Measurements from ENCODE around the gene PCYOX1L.

PCYOX1L gene

DNA sequence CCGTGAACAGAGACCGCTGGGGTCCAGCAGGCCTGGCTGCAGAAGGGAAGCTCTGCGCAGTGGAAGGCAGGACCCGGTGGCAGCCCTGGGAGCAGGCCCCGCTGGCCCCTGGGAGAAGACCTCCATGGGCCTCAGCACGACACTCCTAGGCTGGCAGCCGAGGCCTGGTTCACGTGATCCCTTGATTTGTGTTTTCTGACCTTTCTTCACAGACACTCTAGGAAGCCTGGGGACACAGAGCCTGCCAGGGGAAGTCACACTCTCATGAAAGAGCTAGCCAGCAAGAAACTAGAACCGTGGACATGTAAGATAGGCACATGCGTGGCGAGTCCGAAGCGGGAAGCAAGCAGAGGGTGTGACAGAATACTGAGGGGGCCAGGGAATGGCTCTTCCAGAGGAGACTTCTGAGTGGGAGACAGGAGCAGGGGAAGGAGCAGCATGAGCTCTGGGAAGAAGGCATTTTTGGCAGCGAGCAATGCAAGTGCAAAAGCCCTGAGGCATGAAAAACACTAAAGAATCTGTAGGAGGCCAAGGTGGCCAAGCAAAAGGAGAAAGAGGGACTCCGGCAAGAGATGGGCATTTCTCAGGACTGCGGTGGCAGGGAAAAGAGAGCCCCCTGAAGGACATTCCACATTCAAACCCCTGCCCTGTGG, 47.8 kb downstream of the PCYOX1L start:
- no peak for DNase-seq

- DNase-seq, result no peak
These were observed 48.5 kb downstream of the PCYOX1L start for GRCh38 chr5:149406203-149406978.

- no peak for DNase-seq
These were observed 49.1 kb downstream of the PCYOX1L start for GRCh38 chr5:149406979-149407306.

DNA sequence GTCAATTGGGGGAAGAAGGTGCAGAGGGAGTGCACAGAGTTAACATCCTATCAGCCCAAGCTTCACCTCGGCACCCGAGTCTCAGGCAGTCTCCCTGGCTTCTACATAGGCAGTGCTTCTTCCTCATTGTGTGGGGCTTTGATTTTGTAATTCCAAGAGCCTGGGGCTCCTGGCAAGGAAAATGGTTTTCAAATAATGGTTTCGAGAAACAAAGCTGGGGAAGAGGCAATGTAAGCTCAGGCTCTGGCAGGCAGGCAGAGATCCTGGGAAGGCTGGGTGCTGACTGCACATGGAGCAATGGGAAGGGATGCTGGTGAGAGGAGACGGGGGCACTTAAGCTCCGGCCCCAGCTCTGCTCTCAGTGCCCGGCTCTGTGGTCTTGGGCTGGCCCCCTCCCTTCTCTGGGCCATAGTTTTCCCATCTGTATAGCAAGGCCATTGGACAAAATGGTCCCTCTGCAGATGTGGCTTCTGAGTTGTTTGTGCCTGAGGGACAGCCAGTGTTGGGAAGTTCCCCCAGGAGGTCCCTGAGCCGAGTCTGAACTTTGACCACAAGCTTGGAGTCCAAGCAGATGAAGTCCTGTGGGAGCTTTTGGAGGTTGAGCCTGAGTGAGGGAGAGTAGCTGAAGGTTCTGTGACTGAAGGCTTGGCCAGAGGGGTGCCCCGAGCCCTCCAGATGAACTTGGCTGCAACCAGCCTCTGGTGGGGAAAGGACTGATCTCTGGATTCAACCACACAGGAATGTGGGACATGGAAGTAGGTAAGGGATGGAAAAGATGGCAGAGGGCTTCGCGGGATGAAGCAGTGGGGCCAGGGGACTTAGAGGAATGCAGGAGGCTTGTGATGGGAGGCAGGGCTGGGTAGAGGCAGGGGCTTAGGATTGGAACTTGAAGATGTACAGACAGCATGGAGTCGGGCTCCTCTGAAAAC, 49.7 kb downstream of the PCYOX1L start:
- no peak for DNase-seq

- no peak for DNase-seq
These were observed 50.6 kb downstream of the PCYOX1L start for GRCh38 chr5:149408252-149409099.

DNA sequence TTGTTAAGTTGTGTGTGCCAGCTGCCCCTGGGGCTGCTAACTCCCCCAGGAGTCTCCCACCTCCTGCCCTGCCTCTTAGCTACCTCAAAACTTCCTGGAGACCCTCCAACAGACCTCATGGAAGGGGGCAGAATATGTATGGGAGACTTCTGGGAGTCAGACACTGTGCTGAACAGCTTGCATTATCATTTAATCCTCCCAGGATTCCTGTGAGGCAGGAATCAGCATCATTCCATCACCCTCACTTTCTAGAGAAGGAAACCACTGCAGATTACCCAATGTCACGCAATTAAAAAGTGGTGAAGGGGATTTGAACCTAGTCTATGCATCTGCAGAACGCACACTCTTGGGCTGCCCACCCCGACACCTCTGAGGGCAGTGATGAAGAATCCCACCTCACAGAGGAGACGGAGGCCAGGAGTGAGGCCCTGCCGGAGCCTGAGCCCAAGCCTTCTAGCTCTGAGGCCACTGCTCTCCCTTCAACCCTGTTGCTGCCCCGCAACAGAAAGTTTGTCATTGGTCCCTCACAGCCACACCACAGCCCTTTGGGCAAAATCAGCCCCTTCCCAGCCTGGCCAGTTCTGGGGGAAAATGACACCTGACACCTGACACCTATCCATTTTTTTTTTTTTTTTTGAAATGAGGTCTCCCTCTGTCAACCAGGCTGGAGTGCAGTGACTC, 51.6 kb downstream of the PCYOX1L start:
- no peak for DNase-seq

DNA sequence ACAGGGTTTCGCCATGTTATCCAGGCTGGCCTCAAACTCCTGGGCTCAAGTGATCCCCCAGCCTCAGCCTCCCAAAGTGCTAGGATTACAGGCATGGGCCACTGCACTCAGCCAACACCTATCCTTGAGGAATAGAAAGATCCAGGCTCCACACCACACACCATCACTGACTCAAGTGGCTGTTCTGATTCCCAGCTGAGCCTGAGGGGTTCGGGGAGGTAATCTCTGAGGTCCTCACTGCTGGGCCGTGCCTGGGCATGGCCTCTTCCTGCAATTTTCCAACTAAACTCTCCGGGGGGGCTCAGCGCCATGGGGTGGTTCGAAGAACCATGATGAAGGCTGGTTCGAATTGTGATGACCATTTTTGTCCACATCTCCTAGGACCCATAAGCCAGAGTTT, 52.2 kb downstream of the PCYOX1L start:
- no peak for DNase-seq

- no peak for DNase-seq
These were observed 53.0 kb downstream of the PCYOX1L start for GRCh38 chr5:149410721-149411432.

- DNase-seq, result no peak
These were observed 54.1 kb downstream of the PCYOX1L start for GRCh38 chr5:149411738-149412519.

- DNase-seq, result no peak
These were observed 55.1 kb downstream of the PCYOX1L start for GRCh38 chr5:149412783-149413476.

GRCh38 chr5:149413477-149414210, 55.8 kb downstream of the PCYOX1L start:
- no peak for DNase-seq

GRCh38 chr5:149414405-149415065, 56.7 kb downstream of the PCYOX1L start:
- no peak for DNase-seq

GRCh38 chr5:149415066-149415967, 57.5 kb downstream of the PCYOX1L start:
- no peak for DNase-seq

DNA sequence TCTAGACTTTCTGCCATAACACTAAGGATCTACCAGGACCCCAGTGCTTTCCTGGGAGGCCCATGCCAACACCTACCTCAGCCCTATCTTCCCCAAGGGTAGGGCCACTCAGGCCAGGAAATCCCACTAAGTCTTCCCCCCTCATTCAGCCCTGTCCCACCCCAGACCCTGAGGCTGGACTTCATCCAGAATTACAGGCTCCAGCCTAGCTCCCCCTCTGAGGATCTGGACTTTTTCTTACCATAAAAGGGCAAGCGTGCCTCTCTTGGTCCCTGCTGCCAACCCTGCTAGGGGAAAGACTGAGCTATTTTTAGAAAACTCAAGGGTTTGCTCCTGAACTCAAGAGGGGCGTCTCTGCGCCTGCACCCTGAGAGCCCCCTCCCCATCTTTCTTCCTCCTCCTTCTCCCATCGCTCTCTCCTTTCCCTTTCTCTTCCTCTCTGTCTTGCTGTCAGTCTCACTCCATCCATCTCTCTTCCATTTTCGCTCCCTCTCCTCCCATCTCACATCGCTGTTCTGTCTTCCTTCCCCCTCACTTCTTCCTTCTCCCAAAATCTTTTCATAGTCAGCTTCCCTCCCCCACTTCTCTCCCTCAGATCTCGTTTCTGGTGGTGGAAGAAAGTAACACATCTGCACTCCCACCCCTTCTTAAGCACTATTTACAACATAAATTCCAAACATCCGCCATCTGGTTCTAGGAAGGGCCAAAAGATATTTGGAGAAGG, 59.3 kb downstream of the PCYOX1L start:
- no peak for DNase-seq

DNA sequence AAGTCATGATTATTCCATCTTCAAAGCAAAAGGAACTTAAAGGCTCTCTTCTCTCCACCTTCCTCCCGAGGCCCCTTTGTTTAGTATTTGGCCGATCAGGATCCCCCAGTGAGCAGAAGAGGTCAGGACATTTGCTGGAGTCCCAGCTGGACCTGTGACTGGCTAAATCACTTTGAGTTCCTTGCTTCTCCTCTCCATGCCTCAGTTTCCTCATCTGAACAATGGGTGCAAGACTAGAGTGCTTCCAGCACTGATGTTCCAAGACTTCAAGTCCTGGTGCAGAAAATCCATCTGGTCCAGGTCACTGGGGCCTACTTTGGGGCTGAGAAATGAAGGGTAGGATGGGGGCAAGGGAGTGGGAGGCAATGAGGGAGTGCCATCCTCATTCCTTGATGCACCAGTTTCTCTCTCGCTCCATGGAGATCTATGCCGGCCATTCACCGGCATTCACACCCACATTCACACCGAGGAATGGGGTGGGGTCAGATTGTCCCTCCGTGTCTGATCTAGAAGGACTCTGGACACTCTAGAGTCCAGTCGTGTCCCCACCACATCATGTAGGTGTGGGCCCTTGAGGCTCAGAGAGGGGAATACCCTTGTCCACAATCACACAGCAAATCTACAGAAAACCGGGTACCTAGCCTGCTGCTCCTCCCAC, 60.0 kb downstream of the PCYOX1L start:
- DNase-seq, result no peak
